ENCODE results near the gene XRCC5. TPM values are rescaled to one million over a fixed set of nuclear protein-coding genes. Genes with fewer than 3 reads are reported as not detected.

XRCC5 gene
- total and polyA plus RNA-seq, 10 of the 15 experiments (the other 5 are each of a cell fraction or from before 2014, with no cell fraction given): 259 to 815 (median 530) TPM

DNA sequence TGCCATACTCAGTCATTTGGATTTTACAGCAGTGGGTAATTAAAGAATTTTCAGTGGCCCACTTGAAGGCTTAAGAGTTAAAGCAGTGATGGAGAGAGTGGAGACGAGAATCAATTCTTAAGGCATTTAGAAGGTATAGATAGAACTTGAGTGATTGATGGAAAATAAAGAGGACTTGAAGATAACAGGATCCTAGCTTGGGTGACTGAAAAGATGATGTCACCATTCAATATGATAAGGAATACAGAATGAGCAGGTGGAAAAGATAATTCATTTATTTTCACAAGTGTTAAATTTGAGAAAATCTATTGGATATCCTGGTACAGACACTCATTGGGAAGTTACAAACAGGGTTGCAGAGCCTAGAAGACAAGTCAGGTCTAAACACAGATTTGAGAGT lies 35.2 kb downstream of the XRCC5 start:
- no peaks in the 10 kb centered on the region for H3K9me3 ChIP-seq (replicated peaks; ENCODE audit: control insufficient read depth, insufficient read depth, low read length)
- no peaks in the 10 kb centered on the region for H3K27me3 ChIP-seq (replicated peaks in 1 of 2; ENCODE audit: control insufficient read depth in 2 of 2, insufficient read depth in 2 of 2, low read length in 1 of 2)
- WGBS (ENCODE audit: insufficient coverage, insufficient replicate concordance, low lambda C conversion rate, missing lambda C conversion rate): 88% methylated on average over 1 of the region's 1 CpG
- no TSS peak for BruUV-seq (replicated peaks)
- ATAC-seq (no peak), DNase-seq (ENCODE audit: low read depth, low spot score) (no peak), FAIRE-seq (no peak)
- intact Hi-C loops (cut with micrococcal nuclease; ENCODE audit: unreplicated experiment): no loop called here
- CTCF ChIA-PET: no interaction called here
- H3K4me1 ChIP-seq (ENCODE audit: control insufficient read depth, insufficient read depth, low read length): peaks cover 17% of the 10 kb centered on the region
- SMC1A ChIA-PET (ENCODE audit: uncharacterized antibody, unreplicated experiment): interaction anchor here (0.6 kb wide), 1 partner anchor 79 kb away, joined by 3 read pairs; no protein-coding TSS in a partner anchor
- H3K4me2 ChIP-seq (ENCODE audit: control insufficient read depth, insufficient read depth): no peak overlapping the region
- H3K27ac ChIP-seq (ENCODE audit: control insufficient read depth, insufficient read depth): no peak overlapping the region
- H4K20me1 ChIP-seq (ENCODE audit: control insufficient read depth, insufficient read depth): no peaks in the 10 kb centered on the region
- no peak overlapping the region for H3K4me3 ChIP-seq
- no peak for TF ChIP-seq ZSCAN29 (IDR thresholded peaks at IDR 0.05)
- no peak for TF ChIP-seq STAT3 (IDR thresholded peaks at IDR 0.05; ENCODE audit: low read depth, low read length)
- TF ChIP-seq SMC3 (IDR thresholded peaks at IDR 0.05; ENCODE audit: borderline replicate concordance, low read length): no peak
- no peak for TF ChIP-seq CEBPZ (IDR thresholded peaks at IDR 0.05; ENCODE audit: low read depth, low read length)
- TF ChIP-seq ETV6 (conservative IDR thresholded peaks at IDR 0.05 in 1 of 2, IDR thresholded peaks at IDR 0.05 in 1 of 2; ENCODE audit: borderline replicate concordance in 1 of 2, low read depth in 1 of 2): no peak
- no peak for TF ChIP-seq CUX1 (IDR thresholded peaks at IDR 0.05; ENCODE audit: insufficient replicate concordance, low read depth, low read length)
- TF ChIP-seq, protein P1, sequence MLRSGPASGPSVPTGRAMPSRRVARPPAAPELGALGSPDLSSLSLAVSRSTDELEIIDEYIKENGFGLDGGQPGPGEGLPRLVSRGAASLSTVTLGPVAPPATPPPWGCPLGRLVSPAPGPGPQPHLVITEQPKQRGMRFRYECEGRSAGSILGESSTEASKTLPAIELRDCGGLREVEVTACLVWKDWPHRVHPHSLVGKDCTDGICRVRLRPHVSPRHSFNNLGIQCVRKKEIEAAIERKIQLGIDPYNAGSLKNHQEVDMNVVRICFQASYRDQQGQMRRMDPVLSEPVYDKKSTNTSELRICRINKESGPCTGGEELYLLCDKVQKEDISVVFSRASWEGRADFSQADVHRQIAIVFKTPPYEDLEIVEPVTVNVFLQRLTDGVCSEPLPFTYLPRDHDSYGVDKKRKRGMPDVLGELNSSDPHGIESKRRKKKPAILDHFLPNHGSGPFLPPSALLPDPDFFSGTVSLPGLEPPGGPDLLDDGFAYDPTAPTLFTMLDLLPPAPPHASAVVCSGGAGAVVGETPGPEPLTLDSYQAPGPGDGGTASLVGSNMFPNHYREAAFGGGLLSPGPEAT (IDR thresholded peaks at IDR 0.05; ENCODE audit: low read depth): no peak
- TF ChIP-seq STAT1 (conservative IDR thresholded peaks at IDR 0.05): no peak
- TF ChIP-seq PAX8 (IDR thresholded peaks at IDR 0.05): no peak
- no peak for TF ChIP-seq RCOR1 (conservative IDR thresholded peaks at IDR 0.05; ENCODE audit: low read depth, low read length)
- no peak for TF ChIP-seq CHD2 (IDR thresholded peaks at IDR 0.05; ENCODE audit: borderline replicate concordance, low read depth, low read length)
- no peak for TF ChIP-seq ESRRA (IDR thresholded peaks at IDR 0.05; ENCODE audit: low read length)
- no peak for TF ChIP-seq ZNF24 (IDR thresholded peaks at IDR 0.05)
- TF ChIP-seq, protein P2, sequence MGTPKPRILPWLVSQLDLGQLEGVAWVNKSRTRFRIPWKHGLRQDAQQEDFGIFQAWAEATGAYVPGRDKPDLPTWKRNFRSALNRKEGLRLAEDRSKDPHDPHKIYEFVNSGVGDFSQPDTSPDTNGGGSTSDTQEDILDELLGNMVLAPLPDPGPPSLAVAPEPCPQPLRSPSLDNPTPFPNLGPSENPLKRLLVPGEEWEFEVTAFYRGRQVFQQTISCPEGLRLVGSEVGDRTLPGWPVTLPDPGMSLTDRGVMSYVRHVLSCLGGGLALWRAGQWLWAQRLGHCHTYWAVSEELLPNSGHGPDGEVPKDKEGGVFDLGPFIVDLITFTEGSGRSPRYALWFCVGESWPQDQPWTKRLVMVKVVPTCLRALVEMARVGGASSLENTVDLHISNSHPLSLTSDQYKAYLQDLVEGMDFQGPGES (IDR thresholded peaks at IDR 0.05): no peak
- in situ Hi-C loops (cut with MboI): no loop called here
- no peak overlapping the region for H2AFZ ChIP-seq (ENCODE audit: control insufficient read depth, low read depth, low read length)
- no peak overlapping the region for H3K9ac ChIP-seq (ENCODE audit: control insufficient read depth, insufficient read depth, low read length)
- POLR2A ChIA-PET: no interaction called here
- RAD21 ChIA-PET (ENCODE audit: unreplicated experiment): no interaction called here
- H3K79me2 ChIP-seq (ENCODE audit: control insufficient read depth, insufficient read depth, low read length): peaks cover 11% of the 10 kb centered on the region
- H3K36me3 ChIP-seq (ENCODE audit: control insufficient read depth in 2 of 2, insufficient read depth in 2 of 2, low read length in 1 of 2): peaks cover 17 to 28% of the 10 kb centered on the region in 2 experiments

All from GM12878 (cell line).